Glutamatergic neuron (in vitro differentiated cells): ENCODE measurements around the gene DLG2. TPM values are rescaled to one million over a fixed set of nuclear protein-coding genes. Genes with fewer than 3 reads are reported as not detected.

Source experiments
- DNase-seq: peaks from one replicate; pipeline ENCODE4 v3.0.0; 2022
- H3K27ac Mint-ChIP-seq: one replicate; pipeline ENCODE4 v1.8.0; 2020; ENCODE audit warnings: mild to moderate bottlenecking, mixed read lengths, inconsistent platforms; ENCODE audit not compliant: unreplicated experiment
- H3K27me3 Mint-ChIP-seq: one replicate; pipeline ENCODE4 v1.8.0; 2020; ENCODE audit warnings: mild to moderate bottlenecking, moderate library complexity, mixed read lengths, inconsistent platforms; ENCODE audit not compliant: unreplicated experiment
- H3K36me3 Mint-ChIP-seq: one replicate; pipeline ENCODE4 v1.8.0; 2020; ENCODE audit warnings: mild to moderate bottlenecking, mixed read lengths, inconsistent platforms; ENCODE audit not compliant: unreplicated experiment
- H3K4me1 Mint-ChIP-seq: one replicate; pipeline ENCODE4 v1.8.0; 2020; ENCODE audit warnings: mild to moderate bottlenecking, low read depth, mixed read lengths, inconsistent platforms; ENCODE audit not compliant: unreplicated experiment
- H3K4me3 Mint-ChIP-seq: one replicate; pipeline ENCODE4 v1.8.0; 2020; ENCODE audit warnings: mild to moderate bottlenecking, mixed read lengths, inconsistent platforms; ENCODE audit not compliant: unreplicated experiment
- H3K9me3 Mint-ChIP-seq: one replicate; pipeline ENCODE4 v1.8.0; 2020; ENCODE audit warnings: mild to moderate bottlenecking, moderate library complexity, mixed read lengths, inconsistent platforms; ENCODE audit not compliant: unreplicated experiment
- CTCF ChIP-seq: fragments of 200-600 bp; sonication (generic); IDR thresholded peaks from one replicate; pipeline ENCODE4 v1.5.0; 2021; ENCODE audit not compliant: partially characterized antibody, unreplicated experiment
- total RNA-seq: library from RNA; stranded (reverse); fragmentation: NEBNext Ultra II Directional; extraction: Animal tissue kit (Norgen Biotek cat#: 25700); gene quantifications from one replicate; pipeline ENCODE4 v1.2.1, GENCODE V29; 2021; ENCODE audit not compliant: unreplicated experiment

The DLG2 gene
- total RNA-seq, 1 donor from 2014 or later = 2.9 TPM

DNA sequence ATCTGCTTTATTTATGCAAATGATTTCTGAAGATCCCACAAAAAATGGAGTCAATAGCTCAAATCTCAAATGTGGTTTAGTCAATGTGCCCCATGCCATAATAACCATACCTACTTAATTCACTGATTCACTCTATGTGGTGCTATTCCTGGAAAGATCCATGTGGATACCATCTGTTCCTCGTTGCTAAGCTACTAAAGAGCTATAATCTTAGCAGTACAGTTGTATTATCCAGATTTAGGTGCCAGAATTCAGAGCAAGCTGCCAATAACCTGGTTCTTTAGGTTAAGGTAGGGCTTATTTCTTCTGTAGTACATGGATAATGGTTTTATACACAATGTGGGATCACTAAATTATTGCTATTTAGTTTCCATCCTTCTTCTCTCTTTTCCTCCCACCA lies 1366.3 kb downstream of the DLG2 start:
- Mint-ChIP-seq H3K9me3 (no peaks in the 10 kb centered on the region), H3K36me3 (no peaks in the 10 kb centered on the region), H3K27ac (no peak overlapping the region)

DNA sequence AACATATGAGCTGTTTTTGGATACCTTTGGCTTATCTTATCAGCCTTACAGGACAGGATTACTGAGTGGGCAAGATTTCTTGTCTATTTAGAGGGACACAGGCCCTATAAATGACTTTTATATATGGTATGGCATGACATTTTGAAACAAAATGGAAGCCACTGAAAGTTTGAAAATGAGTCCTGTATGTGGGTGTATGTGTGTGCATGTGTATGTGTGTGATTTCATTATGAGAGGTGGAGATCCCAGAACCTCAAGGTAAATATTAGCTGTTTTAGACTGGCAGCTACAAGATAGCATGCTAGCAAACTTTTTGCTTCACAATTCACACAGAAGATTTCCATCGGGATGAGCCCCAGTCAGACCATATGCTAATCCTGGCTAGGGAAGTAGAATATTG lies 1370.5 kb downstream of the DLG2 start:
- no peak overlapping the region for H3K27ac Mint-ChIP-seq
- no peaks in the 10 kb centered on the region for H3K36me3 Mint-ChIP-seq
- peaks cover 7% of the 10 kb centered on the region for H3K4me1 Mint-ChIP-seq
- H3K4me3 Mint-ChIP-seq = no peak overlapping the region
- no peak for DNase-seq
- no peaks in the 10 kb centered on the region for H3K9me3 Mint-ChIP-seq
- no peak for TF ChIP-seq CTCF
- H3K27me3 Mint-ChIP-seq = peaks cover 3% of the 10 kb centered on the region

More for the DNA sequence above, 1366.3 kb downstream of the DLG2 start:
- no peak for DNase-seq
- peaks cover 10% of the 10 kb centered on the region for H3K4me1 Mint-ChIP-seq
- H3K4me3 Mint-ChIP-seq = no peak overlapping the region
- H3K27me3 Mint-ChIP-seq = no peaks in the 10 kb centered on the region
- no peak for TF ChIP-seq CTCF

- DNase-seq = no peak
- no peak overlapping the region for H3K4me3 Mint-ChIP-seq
- no peak for TF ChIP-seq CTCF
- H3K27me3 Mint-ChIP-seq = peaks cover 3% of the 10 kb centered on the region
- peaks cover 3% of the 10 kb centered on the region for H3K4me1 Mint-ChIP-seq
- H3K36me3 Mint-ChIP-seq = no peaks in the 10 kb centered on the region
- no peak overlapping the region for H3K27ac Mint-ChIP-seq
- H3K9me3 Mint-ChIP-seq = no peaks in the 10 kb centered on the region
Measured at GRCh38 chr11:84255483-84255882, 1371.7 kb downstream of the DLG2 start.

GRCh38 chr11:84250834-84251613 lies 1376.1 kb downstream of the DLG2 start:
- no peak overlapping the region for H3K4me3 Mint-ChIP-seq
- no peak for DNase-seq
- H3K27ac Mint-ChIP-seq = no peak overlapping the region
- no peak for TF ChIP-seq CTCF
- no peaks in the 10 kb centered on the region for H3K4me1 Mint-ChIP-seq
- H3K27me3 Mint-ChIP-seq = peaks cover 3% of the 10 kb centered on the region
- H3K9me3 Mint-ChIP-seq = no peaks in the 10 kb centered on the region
- no peaks in the 10 kb centered on the region for H3K36me3 Mint-ChIP-seq

DNA sequence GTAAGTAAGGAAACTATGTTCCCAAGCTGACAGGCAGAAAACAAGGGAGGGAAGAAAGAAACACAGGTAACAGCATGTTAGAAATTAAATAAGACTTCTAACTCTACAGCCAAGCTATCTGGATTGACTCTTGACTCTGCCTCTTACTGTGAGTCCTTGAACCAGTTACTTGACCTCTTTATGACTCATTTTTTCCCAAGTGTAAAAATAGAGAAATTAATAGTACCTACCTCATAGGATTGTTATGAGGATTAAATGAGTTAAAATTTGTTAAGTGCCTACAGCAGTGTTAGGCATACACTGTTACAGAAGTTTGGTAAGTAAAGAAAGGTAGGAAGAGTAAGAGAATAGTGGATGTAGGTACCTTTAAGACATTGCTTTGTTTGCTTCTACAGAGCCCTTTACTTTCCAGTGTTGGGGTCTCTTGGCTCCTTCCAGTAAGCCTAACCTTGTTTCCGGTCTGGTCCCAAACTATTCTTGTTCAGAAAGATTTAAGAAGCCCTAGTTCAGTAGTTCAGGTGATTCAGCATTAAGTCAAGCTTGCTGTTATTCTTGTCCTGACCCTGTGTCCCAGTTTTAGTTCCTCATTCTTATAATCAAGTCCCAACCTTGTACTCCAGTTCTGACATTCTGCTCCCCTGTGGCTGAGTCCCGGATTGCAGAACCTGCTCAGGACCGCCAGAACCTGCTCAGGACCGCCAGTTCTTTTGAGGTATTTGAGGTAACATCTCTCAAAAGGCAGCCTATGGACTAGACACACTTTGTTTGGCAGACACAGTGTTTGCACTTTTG lies 1377.6 kb downstream of the DLG2 start:
- Mint-ChIP-seq H3K27me3 (no peaks in the 10 kb centered on the region), H3K36me3 (no peaks in the 10 kb centered on the region), H3K27ac (no peak overlapping the region), H3K4me1 (no peaks in the 10 kb centered on the region), H3K4me3 (no peak overlapping the region), H3K9me3 (no peaks in the 10 kb centered on the region)
- no peak for DNase-seq
- TF ChIP-seq CTCF = no peak
